Measurements from ENCODE around the gene PRXL2C. TPM values are rescaled to one million over a fixed set of nuclear protein-coding genes. Genes with fewer than 3 reads are reported as not detected.
A peak's percentile ranks its signal among the peaks of the same experiment; 100 is the strongest.
"Not testable (repeated sequence)": the region's sequence is repeated elsewhere in the genome, so short reads cannot be mapped to it uniquely, and the experiment has no call there.

The PRXL2C gene
- total RNA-seq, 3 donors from 2014 or later = 14.3 to 26.1 (median 16.1) TPM

- intact Hi-C loops (cut with DNase I; ENCODE audit: low total_unique reads) = no loop called here
- DNase-seq (ENCODE audit: low spot score in 2 of 2) = no peak
Observed at GRCh38 chr9:96667363-96667728, 12.2 kb upstream of the PRXL2C start.

GRCh38 chr9:96666653-96667362 is 11.7 kb upstream of the PRXL2C start:
- H3K4me1 ChIP-seq; intact Hi-C loops (cut with DNase I; ENCODE audit: low total_unique reads): not testable (repeated sequence)

More at GRCh38 chr9:96667363-96667728, 12.2 kb upstream of the PRXL2C start:
- no peak for TF ChIP-seq POLR2A (IDR thresholded peaks at IDR 0.05)
- TF ChIP-seq, protein P1, sequence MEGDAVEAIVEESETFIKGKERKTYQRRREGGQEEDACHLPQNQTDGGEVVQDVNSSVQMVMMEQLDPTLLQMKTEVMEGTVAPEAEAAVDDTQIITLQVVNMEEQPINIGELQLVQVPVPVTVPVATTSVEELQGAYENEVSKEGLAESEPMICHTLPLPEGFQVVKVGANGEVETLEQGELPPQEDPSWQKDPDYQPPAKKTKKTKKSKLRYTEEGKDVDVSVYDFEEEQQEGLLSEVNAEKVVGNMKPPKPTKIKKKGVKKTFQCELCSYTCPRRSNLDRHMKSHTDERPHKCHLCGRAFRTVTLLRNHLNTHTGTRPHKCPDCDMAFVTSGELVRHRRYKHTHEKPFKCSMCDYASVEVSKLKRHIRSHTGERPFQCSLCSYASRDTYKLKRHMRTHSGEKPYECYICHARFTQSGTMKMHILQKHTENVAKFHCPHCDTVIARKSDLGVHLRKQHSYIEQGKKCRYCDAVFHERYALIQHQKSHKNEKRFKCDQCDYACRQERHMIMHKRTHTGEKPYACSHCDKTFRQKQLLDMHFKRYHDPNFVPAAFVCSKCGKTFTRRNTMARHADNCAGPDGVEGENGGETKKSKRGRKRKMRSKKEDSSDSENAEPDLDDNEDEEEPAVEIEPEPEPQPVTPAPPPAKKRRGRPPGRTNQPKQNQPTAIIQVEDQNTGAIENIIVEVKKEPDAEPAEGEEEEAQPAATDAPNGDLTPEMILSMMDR (IDR thresholded peaks at IDR 0.05) = no peak
- no peak for TF ChIP-seq POLR2AphosphoS5 (IDR thresholded peaks at IDR 0.05)
- Histone ChIP-seq H3K27ac (no peak overlapping the region), H3K4me3 (no peak overlapping the region), H3K9me3 (no peaks in the 10 kb centered on the region), H3K4me1 (no peaks in the 10 kb centered on the region), H3K36me3 (no peaks in the 10 kb centered on the region), H3K27me3 (no peaks in the 10 kb centered on the region)

GRCh38 chr9:96665789-96666188 is 10.7 kb upstream of the PRXL2C start:
- H3K9me3 ChIP-seq = no peaks in the 10 kb centered on the region
- H3K4me1 ChIP-seq = no peaks in the 10 kb centered on the region
- DNase-seq (ENCODE audit: low spot score in 2 of 2) = no peak
- no peak overlapping the region for H3K27ac ChIP-seq
- TF ChIP-seq POLR2A (IDR thresholded peaks at IDR 0.05) (no peak), POLR2AphosphoS5 (IDR thresholded peaks at IDR 0.05) (no peak)
- TF ChIP-seq, protein P1 (IDR thresholded peaks at IDR 0.05) = no peak
- intact Hi-C loops (cut with DNase I; ENCODE audit: low total_unique reads) = no loop called here
- H3K36me3 ChIP-seq = no peaks in the 10 kb centered on the region
- H3K27me3 ChIP-seq = no peaks in the 10 kb centered on the region
- no peak overlapping the region for H3K4me3 ChIP-seq

More at GRCh38 chr9:96666653-96667362, 11.7 kb upstream of the PRXL2C start:
- not testable (repeated sequence) for H3K36me3 ChIP-seq; H3K4me3 ChIP-seq; DNase-seq (ENCODE audit: low spot score in 2 of 2); H3K9me3 ChIP-seq; H3K27ac ChIP-seq; H3K27me3 ChIP-seq
- TF ChIP-seq, protein P1 (IDR thresholded peaks at IDR 0.05) = peak; percentile 61 to 75 (median 64)

DNA sequence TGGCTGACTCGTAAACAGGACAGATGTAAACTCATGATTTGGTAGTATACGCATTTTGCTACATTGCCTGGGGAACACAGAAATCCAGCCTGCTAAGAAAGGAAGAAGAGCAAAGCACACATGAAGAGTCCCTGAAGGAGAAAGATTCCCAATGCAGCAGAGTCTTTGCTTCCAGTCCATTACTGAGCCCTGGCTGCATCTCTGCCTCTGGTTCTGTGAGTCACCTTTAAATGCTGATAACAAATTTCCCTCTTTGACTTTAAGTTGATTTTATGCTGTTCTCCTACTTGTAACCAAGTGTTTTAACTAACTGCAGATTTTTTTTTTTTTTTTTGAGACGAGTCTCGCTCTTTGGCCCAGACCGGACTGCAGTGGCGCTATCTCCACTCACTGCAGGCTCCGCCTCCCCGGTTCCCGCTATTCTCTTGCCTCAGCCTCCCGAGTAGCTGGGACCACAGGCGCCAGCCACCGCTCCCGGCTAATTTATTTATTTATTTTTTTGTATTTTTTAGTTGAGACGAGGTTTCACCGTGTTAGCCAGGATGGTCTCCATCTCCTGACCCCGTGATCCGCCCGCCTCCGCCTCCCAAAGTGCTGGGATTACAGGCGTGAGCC is 8.5 kb upstream of the PRXL2C start:
- H3K27me3 ChIP-seq = no peaks in the 10 kb centered on the region
- TF ChIP-seq POLR2AphosphoS5 (IDR thresholded peaks at IDR 0.05) (no peak), POLR2A (IDR thresholded peaks at IDR 0.05) (no peak)
- TF ChIP-seq, protein P1 (IDR thresholded peaks at IDR 0.05) = no peak
- H3K4me1 ChIP-seq = no peaks in the 10 kb centered on the region
- H3K27ac ChIP-seq = no peak overlapping the region
- no peak for DNase-seq (ENCODE audit: low spot score in 2 of 2)
- intact Hi-C loops (cut with DNase I; ENCODE audit: low total_unique reads) = no loop called here
- no peaks in the 10 kb centered on the region for H3K9me3 ChIP-seq
- H3K36me3 ChIP-seq = no peaks in the 10 kb centered on the region
- H3K4me3 ChIP-seq = no peak overlapping the region

DNA sequence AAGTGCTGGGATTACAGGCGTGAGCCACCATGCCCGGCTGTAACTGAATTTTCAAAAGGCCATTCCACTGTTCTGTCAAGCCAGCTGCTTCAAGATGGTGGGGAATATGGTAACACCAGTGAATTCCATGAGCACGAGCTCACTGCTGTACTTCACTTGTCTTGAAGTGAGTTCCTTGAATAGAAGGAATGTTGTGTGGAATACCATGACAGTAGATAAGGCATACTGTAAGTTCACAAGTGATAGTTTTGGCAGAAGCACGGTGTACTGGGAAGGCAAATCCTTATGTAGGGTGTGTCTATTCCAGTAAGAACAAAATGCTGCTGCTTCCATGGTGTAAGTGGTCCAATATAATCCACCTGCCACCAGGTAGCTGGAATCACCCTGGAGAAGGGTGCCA is 6.6 kb upstream of the PRXL2C start:
- Histone ChIP-seq H3K4me1 (no peaks in the 10 kb centered on the region), H3K9me3 (no peaks in the 10 kb centered on the region), H3K4me3 (no peak overlapping the region), H3K27me3 (no peaks in the 10 kb centered on the region), H3K36me3 (no peaks in the 10 kb centered on the region), H3K27ac (no peak overlapping the region)
- no peak for DNase-seq (ENCODE audit: low spot score in 2 of 2)
- intact Hi-C loops (cut with DNase I; ENCODE audit: low total_unique reads) = no loop called here
- TF ChIP-seq, protein P1 (IDR thresholded peaks at IDR 0.05) = no peak
- TF ChIP-seq POLR2AphosphoS5 (IDR thresholded peaks at IDR 0.05) (no peak), POLR2A (IDR thresholded peaks at IDR 0.05) (no peak)

All from breast epithelium (tissue), 4 donors.